Stomach (tissue), 4 donors: ENCODE data around the gene SMAD3.

Experiments used
- POLR2A ChIP-seq, 4 donors: fragments of 450-650 bp; IDR thresholded peaks; one replicate each; pipeline ENCODE4 v1.6.1; 2016; ENCODE audit warnings: antibody characterized with exemption in 4 of 4, control low read depth in 2 of 4, mild to moderate bottlenecking in 1 of 4, moderate library complexity in 1 of 4
- TF ChIP-seq, protein P1 (sequence below), 7 experiments: fragments of 450-650 bp in 4 of 7; fragments of 200-600 bp in 3 of 7; sonication (generic) in 3 of 7; IDR thresholded peaks; one replicate each; pipeline ENCODE4 v1.5.1; 2016 to 2019; ENCODE audit warnings: antibody characterized with exemption in 7 of 7, control low read depth in 2 of 7, mild to moderate bottlenecking in 1 of 7

DNA sequence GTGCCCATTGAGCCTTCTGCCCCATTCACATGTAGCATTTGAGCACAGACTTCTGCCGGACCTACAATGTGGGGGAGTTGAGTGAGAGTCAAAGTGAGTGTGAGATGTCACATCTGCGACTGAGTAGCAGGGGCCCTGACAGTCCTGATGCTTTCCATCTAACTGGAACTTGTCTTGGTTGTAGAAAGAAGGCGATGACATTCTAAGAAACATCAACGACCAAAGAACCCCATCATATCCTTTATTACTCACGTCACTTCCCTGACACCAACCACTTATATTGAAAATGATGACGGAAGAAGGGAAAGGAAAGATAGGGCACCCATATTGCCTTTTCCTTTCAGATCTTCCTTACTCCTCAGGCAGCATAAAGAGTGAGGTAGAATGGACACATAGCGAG, 30.5 kb downstream of the SMAD3 start:
- TF ChIP-seq, protein P1, sequence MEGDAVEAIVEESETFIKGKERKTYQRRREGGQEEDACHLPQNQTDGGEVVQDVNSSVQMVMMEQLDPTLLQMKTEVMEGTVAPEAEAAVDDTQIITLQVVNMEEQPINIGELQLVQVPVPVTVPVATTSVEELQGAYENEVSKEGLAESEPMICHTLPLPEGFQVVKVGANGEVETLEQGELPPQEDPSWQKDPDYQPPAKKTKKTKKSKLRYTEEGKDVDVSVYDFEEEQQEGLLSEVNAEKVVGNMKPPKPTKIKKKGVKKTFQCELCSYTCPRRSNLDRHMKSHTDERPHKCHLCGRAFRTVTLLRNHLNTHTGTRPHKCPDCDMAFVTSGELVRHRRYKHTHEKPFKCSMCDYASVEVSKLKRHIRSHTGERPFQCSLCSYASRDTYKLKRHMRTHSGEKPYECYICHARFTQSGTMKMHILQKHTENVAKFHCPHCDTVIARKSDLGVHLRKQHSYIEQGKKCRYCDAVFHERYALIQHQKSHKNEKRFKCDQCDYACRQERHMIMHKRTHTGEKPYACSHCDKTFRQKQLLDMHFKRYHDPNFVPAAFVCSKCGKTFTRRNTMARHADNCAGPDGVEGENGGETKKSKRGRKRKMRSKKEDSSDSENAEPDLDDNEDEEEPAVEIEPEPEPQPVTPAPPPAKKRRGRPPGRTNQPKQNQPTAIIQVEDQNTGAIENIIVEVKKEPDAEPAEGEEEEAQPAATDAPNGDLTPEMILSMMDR (IDR thresholded peaks at IDR 0.05): no peak
- no peak for TF ChIP-seq POLR2A (IDR thresholded peaks at IDR 0.05)
